ENCODE data around the gene UTF1.
"Not testable (repeated sequence)": the region's sequence is repeated elsewhere in the genome, so short reads cannot be mapped to it uniquely, and the experiment has no call there.

Gene UTF1

GRCh38 chr10:133214468-133215410, 15.3 kb upstream of the UTF1 start:
- TF ChIP-seq JUND (IDR thresholded peaks at IDR 0.05; ENCODE audit: low read depth), result no peak
- DNase-seq (ENCODE audit: low read depth in 1 of 2, low spot score in 1 of 2), result no peak
- in situ Hi-C loops (cut with HindIII; ENCODE audit: low pct_unique_long_range_greater_than_20kb, low sequenced_read_pairs), result no loop called here

- in situ Hi-C loops (cut with HindIII; ENCODE audit: low pct_unique_long_range_greater_than_20kb, low sequenced_read_pairs), result no loop called here
- no peak for TF ChIP-seq JUND (IDR thresholded peaks at IDR 0.05; ENCODE audit: low read depth)
- DNase-seq (ENCODE audit: low read depth in 1 of 2, low spot score in 1 of 2), result no peak
These were observed 14.4 kb upstream of the UTF1 start for GRCh38 chr10:133215586-133215985.

GRCh38 chr10:133216776-133217175, 13.2 kb upstream of the UTF1 start:
- no peak for TF ChIP-seq JUND (IDR thresholded peaks at IDR 0.05; ENCODE audit: low read depth)
- in situ Hi-C loops (cut with HindIII; ENCODE audit: low pct_unique_long_range_greater_than_20kb, low sequenced_read_pairs), result no loop called here
- no peak for DNase-seq (ENCODE audit: low read depth in 1 of 2, low spot score in 1 of 2)

DNA sequence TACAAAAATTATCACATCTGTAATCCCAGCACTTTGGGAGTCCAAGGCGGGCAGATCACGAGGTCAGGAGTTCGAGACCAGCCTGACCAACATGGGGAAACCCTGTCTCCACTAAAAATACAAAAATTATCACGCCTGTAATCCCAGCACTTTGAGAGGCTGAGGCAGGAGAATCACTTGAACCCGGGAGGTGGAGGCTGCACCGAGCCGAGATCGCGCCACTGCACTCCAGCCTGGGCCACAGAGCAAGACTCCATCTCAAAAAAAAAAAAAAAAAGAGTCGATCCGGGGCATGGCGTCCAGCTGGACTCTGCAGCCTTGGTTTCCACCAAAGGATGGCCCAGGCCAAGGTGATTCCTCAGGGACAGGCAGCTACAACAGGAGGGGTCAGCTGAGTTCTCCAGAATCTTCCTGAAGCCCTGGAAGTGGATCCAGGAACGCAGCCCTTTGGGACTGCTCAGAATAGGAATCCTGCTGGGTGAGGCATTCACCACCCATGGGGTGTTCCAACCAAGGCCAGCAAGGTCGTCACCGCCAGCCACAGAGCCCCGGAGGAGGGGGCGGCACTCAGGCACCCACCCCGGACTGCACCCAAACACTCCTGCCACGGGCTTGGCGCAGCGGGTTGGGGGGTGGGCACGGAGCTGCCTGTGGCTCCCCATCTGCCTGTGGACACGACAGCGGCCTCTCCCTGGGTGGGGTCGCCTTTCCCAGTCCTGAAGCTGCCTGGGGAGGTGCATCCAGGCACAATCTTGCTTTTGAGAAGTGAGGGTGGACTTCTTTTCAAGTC, 12.0 kb upstream of the UTF1 start:
- no peak for TF ChIP-seq JUND (IDR thresholded peaks at IDR 0.05; ENCODE audit: low read depth)
- DNase-seq (ENCODE audit: low read depth in 1 of 2, low spot score in 1 of 2), result no peak
- in situ Hi-C loops (cut with HindIII; ENCODE audit: low pct_unique_long_range_greater_than_20kb, low sequenced_read_pairs), result no loop called here

- in situ Hi-C loops (cut with HindIII; ENCODE audit: low pct_unique_long_range_greater_than_20kb, low sequenced_read_pairs), result no loop called here
- DNase-seq (ENCODE audit: low read depth in 1 of 2, low spot score in 1 of 2), result no peak
- TF ChIP-seq JUND (IDR thresholded peaks at IDR 0.05; ENCODE audit: low read depth), result no peak
These were observed 11.1 kb upstream of the UTF1 start for GRCh38 chr10:133218891-133219290.

GRCh38 chr10:133219782-133220181, 10.2 kb upstream of the UTF1 start:
- DNase-seq (ENCODE audit: low read depth in 1 of 2, low spot score in 1 of 2), result no peak
- in situ Hi-C loops (cut with HindIII; ENCODE audit: low pct_unique_long_range_greater_than_20kb, low sequenced_read_pairs), result no loop called here
- TF ChIP-seq JUND (IDR thresholded peaks at IDR 0.05; ENCODE audit: low read depth), result no peak

GRCh38 chr10:133221331-133221730, 8.7 kb upstream of the UTF1 start:
- TF ChIP-seq JUND (IDR thresholded peaks at IDR 0.05; ENCODE audit: low read depth), result no peak
- no peak for DNase-seq (ENCODE audit: low read depth in 1 of 2, low spot score in 1 of 2)
- in situ Hi-C loops (cut with HindIII; ENCODE audit: low pct_unique_long_range_greater_than_20kb, low sequenced_read_pairs), result no loop called here

DNA sequence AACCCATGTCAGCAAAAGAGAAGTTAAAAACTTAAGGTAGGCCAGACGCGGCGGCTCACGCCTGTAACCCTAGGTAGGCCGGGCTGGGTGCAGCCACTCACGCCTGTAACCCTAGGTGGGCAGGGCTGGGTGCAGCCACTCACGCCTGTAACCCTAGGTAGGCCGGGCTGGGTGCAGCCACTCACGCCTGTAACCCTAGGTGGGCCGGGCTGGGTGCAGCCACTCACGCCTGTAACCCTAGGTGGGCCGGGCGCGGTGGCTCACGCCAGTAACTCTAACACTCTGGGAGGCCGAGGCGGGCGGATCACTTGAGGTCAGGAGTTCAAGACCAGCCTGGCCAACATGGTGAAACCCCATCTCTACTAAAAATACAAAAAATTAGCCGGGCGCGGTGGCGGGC, 8.3 kb upstream of the UTF1 start:
- in situ Hi-C loops (cut with HindIII; ENCODE audit: low pct_unique_long_range_greater_than_20kb, low sequenced_read_pairs); DNase-seq (ENCODE audit: low read depth in 1 of 2, low spot score in 1 of 2): not testable (repeated sequence)

- TF ChIP-seq JUND (IDR thresholded peaks at IDR 0.05; ENCODE audit: low read depth), result no peak
- no peak for DNase-seq (ENCODE audit: low read depth in 1 of 2, low spot score in 1 of 2)
- in situ Hi-C loops (cut with HindIII; ENCODE audit: low pct_unique_long_range_greater_than_20kb, low sequenced_read_pairs), result no loop called here
These were observed 5.9 kb upstream of the UTF1 start for GRCh38 chr10:133224076-133224475.

GRCh38 chr10:133224756-133225372, 5.2 kb upstream of the UTF1 start:
- no peak for DNase-seq (ENCODE audit: low read depth in 1 of 2, low spot score in 1 of 2)
- in situ Hi-C loops (cut with HindIII; ENCODE audit: low pct_unique_long_range_greater_than_20kb, low sequenced_read_pairs), result no loop called here
- TF ChIP-seq JUND (IDR thresholded peaks at IDR 0.05; ENCODE audit: low read depth), result no peak

- DNase-seq (ENCODE audit: low read depth in 1 of 2, low spot score in 1 of 2), result no peak
- in situ Hi-C loops (cut with HindIII; ENCODE audit: low pct_unique_long_range_greater_than_20kb, low sequenced_read_pairs), result no loop called here
- TF ChIP-seq JUND (IDR thresholded peaks at IDR 0.05; ENCODE audit: low read depth), result no peak
These were observed 4.3 kb upstream of the UTF1 start for GRCh38 chr10:133225707-133226191.

- in situ Hi-C loops (cut with HindIII; ENCODE audit: low pct_unique_long_range_greater_than_20kb, low sequenced_read_pairs), result no loop called here
- no peak for TF ChIP-seq JUND (IDR thresholded peaks at IDR 0.05; ENCODE audit: low read depth)
- DNase-seq (ENCODE audit: low read depth in 1 of 2, low spot score in 1 of 2), result no peak
These were observed 3.7 kb upstream of the UTF1 start for GRCh38 chr10:133226251-133226808.

All from T47D (cell line).